ENCODE results near the gene AUH.

- TF ChIP-seq, protein P1, sequence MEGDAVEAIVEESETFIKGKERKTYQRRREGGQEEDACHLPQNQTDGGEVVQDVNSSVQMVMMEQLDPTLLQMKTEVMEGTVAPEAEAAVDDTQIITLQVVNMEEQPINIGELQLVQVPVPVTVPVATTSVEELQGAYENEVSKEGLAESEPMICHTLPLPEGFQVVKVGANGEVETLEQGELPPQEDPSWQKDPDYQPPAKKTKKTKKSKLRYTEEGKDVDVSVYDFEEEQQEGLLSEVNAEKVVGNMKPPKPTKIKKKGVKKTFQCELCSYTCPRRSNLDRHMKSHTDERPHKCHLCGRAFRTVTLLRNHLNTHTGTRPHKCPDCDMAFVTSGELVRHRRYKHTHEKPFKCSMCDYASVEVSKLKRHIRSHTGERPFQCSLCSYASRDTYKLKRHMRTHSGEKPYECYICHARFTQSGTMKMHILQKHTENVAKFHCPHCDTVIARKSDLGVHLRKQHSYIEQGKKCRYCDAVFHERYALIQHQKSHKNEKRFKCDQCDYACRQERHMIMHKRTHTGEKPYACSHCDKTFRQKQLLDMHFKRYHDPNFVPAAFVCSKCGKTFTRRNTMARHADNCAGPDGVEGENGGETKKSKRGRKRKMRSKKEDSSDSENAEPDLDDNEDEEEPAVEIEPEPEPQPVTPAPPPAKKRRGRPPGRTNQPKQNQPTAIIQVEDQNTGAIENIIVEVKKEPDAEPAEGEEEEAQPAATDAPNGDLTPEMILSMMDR (IDR thresholded peaks at IDR 0.05 in 4 of 5, conservative IDR thresholded peaks at IDR 0.05 in 1 of 5), result no peak
- no peak for TF ChIP-seq POLR2A (IDR thresholded peaks at IDR 0.05)
Measured at GRCh38 chr9:91403665-91404543, 42.2 kb upstream of the AUH start.
